ENCODE results near the gene SLC25A42.

DNA sequence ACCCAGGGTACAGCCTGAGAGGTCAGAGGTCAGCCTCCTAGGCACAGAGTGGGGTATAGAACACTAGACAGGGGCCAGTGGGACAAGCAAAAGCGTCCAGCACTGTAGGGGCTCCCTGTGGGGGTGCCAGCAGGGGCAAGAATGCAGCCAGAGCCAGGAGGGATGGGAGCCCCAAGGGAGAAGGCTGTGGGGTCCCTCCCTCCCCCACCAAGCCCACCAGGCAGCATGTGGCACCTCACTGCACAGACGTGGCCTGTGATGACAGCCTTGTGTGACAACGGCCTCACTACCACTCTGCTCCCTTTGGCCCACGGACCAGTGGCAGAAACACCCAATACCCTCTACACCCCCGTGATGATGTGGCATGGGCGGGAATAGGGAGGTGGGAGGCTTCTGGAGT is 20.3 kb upstream of the SLC25A42 start:
- no peak for TF ChIP-seq SPI1 (IDR thresholded peaks at IDR 0.05; ENCODE audit: borderline replicate concordance, low read depth)
- TF ChIP-seq, protein P1, sequence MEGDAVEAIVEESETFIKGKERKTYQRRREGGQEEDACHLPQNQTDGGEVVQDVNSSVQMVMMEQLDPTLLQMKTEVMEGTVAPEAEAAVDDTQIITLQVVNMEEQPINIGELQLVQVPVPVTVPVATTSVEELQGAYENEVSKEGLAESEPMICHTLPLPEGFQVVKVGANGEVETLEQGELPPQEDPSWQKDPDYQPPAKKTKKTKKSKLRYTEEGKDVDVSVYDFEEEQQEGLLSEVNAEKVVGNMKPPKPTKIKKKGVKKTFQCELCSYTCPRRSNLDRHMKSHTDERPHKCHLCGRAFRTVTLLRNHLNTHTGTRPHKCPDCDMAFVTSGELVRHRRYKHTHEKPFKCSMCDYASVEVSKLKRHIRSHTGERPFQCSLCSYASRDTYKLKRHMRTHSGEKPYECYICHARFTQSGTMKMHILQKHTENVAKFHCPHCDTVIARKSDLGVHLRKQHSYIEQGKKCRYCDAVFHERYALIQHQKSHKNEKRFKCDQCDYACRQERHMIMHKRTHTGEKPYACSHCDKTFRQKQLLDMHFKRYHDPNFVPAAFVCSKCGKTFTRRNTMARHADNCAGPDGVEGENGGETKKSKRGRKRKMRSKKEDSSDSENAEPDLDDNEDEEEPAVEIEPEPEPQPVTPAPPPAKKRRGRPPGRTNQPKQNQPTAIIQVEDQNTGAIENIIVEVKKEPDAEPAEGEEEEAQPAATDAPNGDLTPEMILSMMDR (IDR thresholded peaks at IDR 0.05; ENCODE audit: insufficient read depth, low read length): no peak
- TF ChIP-seq POLR2AphosphoS5 (IDR thresholded peaks at IDR 0.05; ENCODE audit: low read depth): no peak
- TF ChIP-seq, protein P2, sequence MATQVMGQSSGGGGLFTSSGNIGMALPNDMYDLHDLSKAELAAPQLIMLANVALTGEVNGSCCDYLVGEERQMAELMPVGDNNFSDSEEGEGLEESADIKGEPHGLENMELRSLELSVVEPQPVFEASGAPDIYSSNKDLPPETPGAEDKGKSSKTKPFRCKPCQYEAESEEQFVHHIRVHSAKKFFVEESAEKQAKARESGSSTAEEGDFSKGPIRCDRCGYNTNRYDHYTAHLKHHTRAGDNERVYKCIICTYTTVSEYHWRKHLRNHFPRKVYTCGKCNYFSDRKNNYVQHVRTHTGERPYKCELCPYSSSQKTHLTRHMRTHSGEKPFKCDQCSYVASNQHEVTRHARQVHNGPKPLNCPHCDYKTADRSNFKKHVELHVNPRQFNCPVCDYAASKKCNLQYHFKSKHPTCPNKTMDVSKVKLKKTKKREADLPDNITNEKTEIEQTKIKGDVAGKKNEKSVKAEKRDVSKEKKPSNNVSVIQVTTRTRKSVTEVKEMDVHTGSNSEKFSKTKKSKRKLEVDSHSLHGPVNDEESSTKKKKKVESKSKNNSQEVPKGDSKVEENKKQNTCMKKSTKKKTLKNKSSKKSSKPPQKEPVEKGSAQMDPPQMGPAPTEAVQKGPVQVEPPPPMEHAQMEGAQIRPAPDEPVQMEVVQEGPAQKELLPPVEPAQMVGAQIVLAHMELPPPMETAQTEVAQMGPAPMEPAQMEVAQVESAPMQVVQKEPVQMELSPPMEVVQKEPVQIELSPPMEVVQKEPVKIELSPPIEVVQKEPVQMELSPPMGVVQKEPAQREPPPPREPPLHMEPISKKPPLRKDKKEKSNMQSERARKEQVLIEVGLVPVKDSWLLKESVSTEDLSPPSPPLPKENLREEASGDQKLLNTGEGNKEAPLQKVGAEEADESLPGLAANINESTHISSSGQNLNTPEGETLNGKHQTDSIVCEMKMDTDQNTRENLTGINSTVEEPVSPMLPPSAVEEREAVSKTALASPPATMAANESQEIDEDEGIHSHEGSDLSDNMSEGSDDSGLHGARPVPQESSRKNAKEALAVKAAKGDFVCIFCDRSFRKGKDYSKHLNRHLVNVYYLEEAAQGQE (IDR thresholded peaks at IDR 0.05; ENCODE audit: insufficient replicate concordance, low read depth): no peak

Measured in HL-60 (cell line).